ENCODE data around the gene WDFY4. TPM values are rescaled to one million over a fixed set of nuclear protein-coding genes. Genes with fewer than 3 reads are reported as not detected.

Gene WDFY4
- total and polyA plus RNA-seq, 2 of the 4 experiments (the other 2 are of a cell fraction) = not detected

GRCh38 chr10:48716416-48716815 lies 31.7 kb downstream of the WDFY4 start:
- Histone ChIP-seq H2AK5ac (ENCODE audit: low read depth, low read length) (no peak overlapping the region), H4K91ac (ENCODE audit: insufficient read depth, low read depth, low read length) (no peak overlapping the region), H3K14ac (replicated peaks; ENCODE audit: low read depth, low read length) (no peak overlapping the region), H4K5ac (ENCODE audit: low read depth, low read length) (no peak overlapping the region), H4K8ac (ENCODE audit: low read depth in 2 of 2, low read length in 2 of 2) (no peak overlapping the region), H2BK15ac (ENCODE audit: low read depth, low read length) (no peak overlapping the region), H3K9ac (ENCODE audit: low read depth, low read length) (no peak overlapping the region), H3K56ac (ENCODE audit: extremely low read depth, insufficient read depth, low read length) (no peak overlapping the region), H3K4ac (ENCODE audit: low read depth, low read length) (no peak overlapping the region), H2BK5ac (ENCODE audit: low read depth, low read length, poor library complexity, severe bottlenecking) (no peak overlapping the region), H2BK20ac (ENCODE audit: low read depth, low read length) (no peak overlapping the region), H3K4me3 (ENCODE audit: insufficient read depth, low read depth, low read length) (no peak overlapping the region), H3K4me2 (ENCODE audit: low read depth, low read length) (no peak overlapping the region), H3K18ac (ENCODE audit: low read depth, low read length) (no peak overlapping the region), H4K20me1 (ENCODE audit: insufficient read depth, low read length) (no peaks in the 10 kb centered on the region), H3K9me3 (ENCODE audit: control insufficient read depth, insufficient read depth, low read length) (no peaks in the 10 kb centered on the region), H2BK120ac (ENCODE audit: low read depth, low read length) (no peak overlapping the region), H2AFZ (replicated peaks; ENCODE audit: low read length, poor library complexity) (no peak overlapping the region), H3K27me3 (ENCODE audit: control insufficient read depth, insufficient read depth, low read length) (peaks cover 11% of the 10 kb centered on the region), H2AK9ac (replicated peaks; ENCODE audit: low read depth, low read length, poor library complexity) (no peak overlapping the region), H3K79me1 (ENCODE audit: low read depth in 1 of 2, low read length in 2 of 2) (no peaks in the 10 kb centered on the region), H3K36me3 (ENCODE audit: control insufficient read depth, insufficient read depth, low read length) (no peaks in the 10 kb centered on the region), H3K27ac (ENCODE audit: insufficient read depth, low read length) (no peak overlapping the region), H3K23ac (ENCODE audit: low read depth, low read length) (no peak overlapping the region), H3K4me1 (ENCODE audit: control insufficient read depth, insufficient read depth, low read length) (no peaks in the 10 kb centered on the region), H3K9me1 (ENCODE audit: insufficient read depth, low read length) (no peaks in the 10 kb centered on the region)
- WGBS, 2 experiments (ENCODE audit: extremely low coverage in 2 of 2, insufficient read length in 1 of 2) = 49% methylated on average over 4 of the region's 4 CpGs; no CpG with 5 or more reads in 1 of the 2 experiments
- TF ChIP-seq NFE2L2 (IDR thresholded peaks at IDR 0.05; ENCODE audit: low read depth, low read length) = no peak
- TF ChIP-seq BHLHE40 (IDR thresholded peaks at IDR 0.05; ENCODE audit: low read depth, low read length) = no peak
- no peak for TF ChIP-seq SMC3 (IDR thresholded peaks at IDR 0.05; ENCODE audit: low read depth, low read length)
- TF ChIP-seq POLR2A (IDR thresholded peaks at IDR 0.05; ENCODE audit: low read depth, low read length) = no peak
- no peak for TF ChIP-seq MAFK (IDR thresholded peaks at IDR 0.05; ENCODE audit: low read depth, low read length)
- TF ChIP-seq FOS (IDR thresholded peaks at IDR 0.05; ENCODE audit: low read depth, low read length) = no peak
- no peak for TF ChIP-seq ELK1 (IDR thresholded peaks at IDR 0.05; ENCODE audit: borderline replicate concordance, low read depth, low read length)
- BruUV-seq (replicated peaks) = no TSS peak
- dilution Hi-C loops (cut with HindIII; ENCODE audit: low sequenced_read_pairs, unreplicated experiment) = no loop called here
- in situ Hi-C loops (cut with MboI; ENCODE audit: low sequenced_read_pairs) = no loop called here
- intact Hi-C loops (cut with micrococcal nuclease) = no loop called here
- CTCF ChIA-PET = no interaction called here
- POLR2A ChIA-PET (ENCODE audit: unreplicated experiment) = no interaction called here
- ATAC-seq (ENCODE audit: low read depth) = no peak
- no peak for DNase-seq

Measured in IMR-90 (cell line).